SK-N-SH (cell line): ENCODE measurements around the gene ELAPOR1. TPM values are rescaled to one million over a fixed set of nuclear protein-coding genes. Genes with fewer than 3 reads are reported as not detected.

Experiments used
- EP300 ChIP-seq, 2 experiments: IDR thresholded peaks; 2 replicates each; pipeline versions ENCODE4 v1.4.0 to v1.6.1; 2012; ENCODE audit warnings: borderline replicate concordance in 1 of 2, low read depth in 1 of 2, low read length in 1 of 2
- EZH2phosphoT487 ChIP-seq: fragments of 200-600 bp; sonication (generic); IDR thresholded peaks from 2 replicates; pipeline ENCODE4 v1.6.1; 2017; ENCODE audit warnings: low read depth, mixed run types, mild to moderate bottlenecking, antibody characterized with exemption, moderate library complexity, borderline replicate concordance
- FOXJ3 ChIP-seq: sonication (generic); formaldehyde crosslinking; IDR thresholded peaks from 2 replicates; pipeline ENCODE4 v1.5.1; 2020; ENCODE audit warnings: mild to moderate bottlenecking, missing genetic modification reagents
- FOXM1 ChIP-seq: IDR thresholded peaks from 2 replicates; pipeline ENCODE4 v1.4.0; 2012; ENCODE audit warnings: low read depth, mild to moderate bottlenecking
- GABPA ChIP-seq: IDR thresholded peaks from 2 replicates; pipeline ENCODE4 v1.4.0; 2012; ENCODE audit warnings: low read depth, mild to moderate bottlenecking
- MEF2A ChIP-seq: IDR thresholded peaks from 2 replicates; pipeline ENCODE4 v1.4.0; 2012; ENCODE audit warnings: low read depth, borderline replicate concordance
- NRF1 ChIP-seq: IDR thresholded peaks from 2 replicates; pipeline ENCODE4 v1.6.1; 2012; ENCODE audit warnings: low read depth, mild to moderate bottlenecking, low read length
- RAD21 ChIP-seq: IDR thresholded peaks from 2 replicates; pipeline ENCODE4 v1.6.1; 2012; ENCODE audit warnings: mild to moderate bottlenecking, low read length
- RCOR1 ChIP-seq: fragments of 150-350 bp; IDR thresholded peaks from 2 replicates; pipeline ENCODE4 v1.6.1; 2017; ENCODE audit warnings: antibody characterized with exemption, low read length
- TAF1 ChIP-seq: IDR thresholded peaks from 2 replicates; pipeline ENCODE4 v1.6.1; 2012; ENCODE audit warnings: low read depth, mild to moderate bottlenecking, low read length, moderate library complexity, borderline replicate concordance
- YY1 ChIP-seq: IDR thresholded peaks from 2 replicates; pipeline ENCODE4 v1.4.0; 2012; ENCODE audit warnings: low read depth, mild to moderate bottlenecking
- polyA plus RNA-seq, 3 experiments: library from polyadenylated mRNA; depleted of rRNA; stranded (reverse); fragments of >200 nt; gene quantifications; 2 replicates each; pipeline ENCODE4 v1.2.3, GENCODE V29; 2012
- TF ChIP-seq, protein P1 (sequence below): IDR thresholded peaks from 2 replicates; pipeline ENCODE4 v1.4.0; 2012; ENCODE audit warnings: low read depth, borderline replicate concordance
- TF ChIP-seq, protein P2 (sequence below): IDR thresholded peaks from 2 replicates; pipeline ENCODE4 v1.6.1; 2012; ENCODE audit warnings: mild to moderate bottlenecking, low read depth, low read length, moderate library complexity
- TF ChIP-seq, protein P3 (sequence below): IDR thresholded peaks from 2 replicates; pipeline ENCODE4 v1.4.0; 2012; ENCODE audit warnings: low read depth, borderline replicate concordance
- TF ChIP-seq, protein P4 (sequence below): IDR thresholded peaks from 2 replicates; pipeline ENCODE4 v1.4.0; 2012; ENCODE audit warnings: low read depth
- TF ChIP-seq, protein P5 (sequence below): fragments of 150-350 bp; IDR thresholded peaks from 2 replicates; pipeline ENCODE4 v1.6.1; 2016; ENCODE audit warnings: mild to moderate bottlenecking, low read depth, low read length
- TF ChIP-seq, protein P6 (sequence below): fragments of 200-600 bp; sonication (generic); IDR thresholded peaks from 2 replicates; pipeline ENCODE4 v1.6.1; 2017; ENCODE audit warnings: antibody characterized with exemption, mild to moderate bottlenecking, moderate library complexity

ELAPOR1 gene
- polyA plus RNA-seq, 1 of the 3 experiments (the other 2 are of a cell fraction), result 1.2 TPM

DNA sequence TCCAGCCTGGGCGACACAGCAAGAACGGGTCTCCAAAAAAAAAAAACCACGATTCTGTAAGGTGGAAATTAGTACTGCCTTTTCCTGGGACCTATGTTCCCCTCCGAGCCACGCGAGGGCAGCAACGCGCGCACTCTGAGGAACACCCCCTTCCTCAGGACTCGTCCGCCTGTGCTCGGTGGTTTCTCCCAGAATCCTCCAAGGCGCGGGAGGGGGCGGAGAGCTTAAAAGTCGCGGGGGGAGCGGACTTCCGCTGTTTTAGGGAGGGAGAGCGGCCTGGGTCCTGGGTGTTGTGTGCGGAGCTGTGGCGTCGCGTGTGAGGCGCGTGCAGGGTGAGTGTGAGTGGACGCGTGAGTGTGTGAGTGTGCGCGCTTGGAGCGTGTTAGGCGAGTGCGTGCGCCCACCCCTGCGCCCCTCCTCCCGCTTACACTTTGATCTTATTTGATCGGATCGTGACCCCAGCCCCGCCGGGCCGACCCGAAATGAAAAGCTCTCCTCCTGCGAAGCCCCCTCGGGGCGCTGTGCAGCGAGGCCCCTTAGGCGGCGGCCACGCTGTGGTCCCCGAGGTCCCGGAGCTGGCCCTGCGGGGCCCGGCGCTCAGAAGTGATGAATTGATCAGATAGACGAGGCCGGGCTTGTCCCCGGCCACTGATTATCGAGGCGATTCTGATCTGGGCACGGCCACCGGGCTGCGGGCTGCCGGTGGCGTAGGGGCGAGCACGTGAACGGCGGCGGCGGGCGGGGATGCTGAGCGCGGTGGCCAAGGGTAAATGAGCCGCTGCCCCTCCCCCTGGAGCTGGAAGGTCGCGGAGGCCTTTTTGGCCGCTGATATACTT is 13.8 kb upstream of the ELAPOR1 start (continued):
- TF ChIP-seq RCOR1 (peak; percentile 79; the same call in 1 of the 2 replicates), FOXJ3 (peak; percentile 69; the same call in 1 of the 2 replicates), FOXM1 (no peak), GABPA (peak; percentile 78), EZH2phosphoT487 (no peak), MEF2A (no peak), TAF1 (peak; percentile 97), EP300 (IDR thresholded peaks at IDR 0.05; ENCODE audit: borderline replicate concordance in 1 of 2, low read depth in 1 of 2, low read length in 1 of 2) (peak; percentile 3 to 64; a peak in 3 of 4 replicates), YY1 (no peak), RAD21 (peak; percentile 58), NRF1 (no peak)
- TF ChIP-seq, protein P1, sequence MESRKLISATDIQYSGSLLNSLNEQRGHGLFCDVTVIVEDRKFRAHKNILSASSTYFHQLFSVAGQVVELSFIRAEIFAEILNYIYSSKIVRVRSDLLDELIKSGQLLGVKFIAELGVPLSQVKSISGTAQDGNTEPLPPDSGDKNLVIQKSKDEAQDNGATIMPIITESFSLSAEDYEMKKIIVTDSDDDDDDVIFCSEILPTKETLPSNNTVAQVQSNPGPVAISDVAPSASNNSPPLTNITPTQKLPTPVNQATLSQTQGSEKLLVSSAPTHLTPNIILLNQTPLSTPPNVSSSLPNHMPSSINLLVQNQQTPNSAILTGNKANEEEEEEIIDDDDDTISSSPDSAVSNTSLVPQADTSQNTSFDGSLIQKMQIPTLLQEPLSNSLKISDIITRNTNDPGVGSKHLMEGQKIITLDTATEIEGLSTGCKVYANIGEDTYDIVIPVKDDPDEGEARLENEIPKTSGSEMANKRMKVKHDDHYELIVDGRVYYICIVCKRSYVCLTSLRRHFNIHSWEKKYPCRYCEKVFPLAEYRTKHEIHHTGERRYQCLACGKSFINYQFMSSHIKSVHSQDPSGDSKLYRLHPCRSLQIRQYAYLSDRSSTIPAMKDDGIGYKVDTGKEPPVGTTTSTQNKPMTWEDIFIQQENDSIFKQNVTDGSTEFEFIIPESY, result peak; percentile 53; the same call in 1 of the 2 replicates
- TF ChIP-seq, protein P2, sequence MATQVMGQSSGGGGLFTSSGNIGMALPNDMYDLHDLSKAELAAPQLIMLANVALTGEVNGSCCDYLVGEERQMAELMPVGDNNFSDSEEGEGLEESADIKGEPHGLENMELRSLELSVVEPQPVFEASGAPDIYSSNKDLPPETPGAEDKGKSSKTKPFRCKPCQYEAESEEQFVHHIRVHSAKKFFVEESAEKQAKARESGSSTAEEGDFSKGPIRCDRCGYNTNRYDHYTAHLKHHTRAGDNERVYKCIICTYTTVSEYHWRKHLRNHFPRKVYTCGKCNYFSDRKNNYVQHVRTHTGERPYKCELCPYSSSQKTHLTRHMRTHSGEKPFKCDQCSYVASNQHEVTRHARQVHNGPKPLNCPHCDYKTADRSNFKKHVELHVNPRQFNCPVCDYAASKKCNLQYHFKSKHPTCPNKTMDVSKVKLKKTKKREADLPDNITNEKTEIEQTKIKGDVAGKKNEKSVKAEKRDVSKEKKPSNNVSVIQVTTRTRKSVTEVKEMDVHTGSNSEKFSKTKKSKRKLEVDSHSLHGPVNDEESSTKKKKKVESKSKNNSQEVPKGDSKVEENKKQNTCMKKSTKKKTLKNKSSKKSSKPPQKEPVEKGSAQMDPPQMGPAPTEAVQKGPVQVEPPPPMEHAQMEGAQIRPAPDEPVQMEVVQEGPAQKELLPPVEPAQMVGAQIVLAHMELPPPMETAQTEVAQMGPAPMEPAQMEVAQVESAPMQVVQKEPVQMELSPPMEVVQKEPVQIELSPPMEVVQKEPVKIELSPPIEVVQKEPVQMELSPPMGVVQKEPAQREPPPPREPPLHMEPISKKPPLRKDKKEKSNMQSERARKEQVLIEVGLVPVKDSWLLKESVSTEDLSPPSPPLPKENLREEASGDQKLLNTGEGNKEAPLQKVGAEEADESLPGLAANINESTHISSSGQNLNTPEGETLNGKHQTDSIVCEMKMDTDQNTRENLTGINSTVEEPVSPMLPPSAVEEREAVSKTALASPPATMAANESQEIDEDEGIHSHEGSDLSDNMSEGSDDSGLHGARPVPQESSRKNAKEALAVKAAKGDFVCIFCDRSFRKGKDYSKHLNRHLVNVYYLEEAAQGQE, result no peak
- TF ChIP-seq, protein P3, sequence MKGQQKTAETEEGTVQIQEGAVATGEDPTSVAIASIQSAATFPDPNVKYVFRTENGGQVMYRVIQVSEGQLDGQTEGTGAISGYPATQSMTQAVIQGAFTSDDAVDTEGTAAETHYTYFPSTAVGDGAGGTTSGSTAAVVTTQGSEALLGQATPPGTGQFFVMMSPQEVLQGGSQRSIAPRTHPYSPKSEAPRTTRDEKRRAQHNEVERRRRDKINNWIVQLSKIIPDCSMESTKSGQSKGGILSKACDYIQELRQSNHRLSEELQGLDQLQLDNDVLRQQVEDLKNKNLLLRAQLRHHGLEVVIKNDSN, result no peak
- TF ChIP-seq, protein P4, sequence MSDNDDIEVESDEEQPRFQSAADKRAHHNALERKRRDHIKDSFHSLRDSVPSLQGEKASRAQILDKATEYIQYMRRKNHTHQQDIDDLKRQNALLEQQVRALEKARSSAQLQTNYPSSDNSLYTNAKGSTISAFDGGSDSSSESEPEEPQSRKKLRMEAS, result peak; percentile 95
- TF ChIP-seq, protein P5, sequence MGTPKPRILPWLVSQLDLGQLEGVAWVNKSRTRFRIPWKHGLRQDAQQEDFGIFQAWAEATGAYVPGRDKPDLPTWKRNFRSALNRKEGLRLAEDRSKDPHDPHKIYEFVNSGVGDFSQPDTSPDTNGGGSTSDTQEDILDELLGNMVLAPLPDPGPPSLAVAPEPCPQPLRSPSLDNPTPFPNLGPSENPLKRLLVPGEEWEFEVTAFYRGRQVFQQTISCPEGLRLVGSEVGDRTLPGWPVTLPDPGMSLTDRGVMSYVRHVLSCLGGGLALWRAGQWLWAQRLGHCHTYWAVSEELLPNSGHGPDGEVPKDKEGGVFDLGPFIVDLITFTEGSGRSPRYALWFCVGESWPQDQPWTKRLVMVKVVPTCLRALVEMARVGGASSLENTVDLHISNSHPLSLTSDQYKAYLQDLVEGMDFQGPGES, result no peak
- TF ChIP-seq, protein P6, sequence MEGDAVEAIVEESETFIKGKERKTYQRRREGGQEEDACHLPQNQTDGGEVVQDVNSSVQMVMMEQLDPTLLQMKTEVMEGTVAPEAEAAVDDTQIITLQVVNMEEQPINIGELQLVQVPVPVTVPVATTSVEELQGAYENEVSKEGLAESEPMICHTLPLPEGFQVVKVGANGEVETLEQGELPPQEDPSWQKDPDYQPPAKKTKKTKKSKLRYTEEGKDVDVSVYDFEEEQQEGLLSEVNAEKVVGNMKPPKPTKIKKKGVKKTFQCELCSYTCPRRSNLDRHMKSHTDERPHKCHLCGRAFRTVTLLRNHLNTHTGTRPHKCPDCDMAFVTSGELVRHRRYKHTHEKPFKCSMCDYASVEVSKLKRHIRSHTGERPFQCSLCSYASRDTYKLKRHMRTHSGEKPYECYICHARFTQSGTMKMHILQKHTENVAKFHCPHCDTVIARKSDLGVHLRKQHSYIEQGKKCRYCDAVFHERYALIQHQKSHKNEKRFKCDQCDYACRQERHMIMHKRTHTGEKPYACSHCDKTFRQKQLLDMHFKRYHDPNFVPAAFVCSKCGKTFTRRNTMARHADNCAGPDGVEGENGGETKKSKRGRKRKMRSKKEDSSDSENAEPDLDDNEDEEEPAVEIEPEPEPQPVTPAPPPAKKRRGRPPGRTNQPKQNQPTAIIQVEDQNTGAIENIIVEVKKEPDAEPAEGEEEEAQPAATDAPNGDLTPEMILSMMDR, result peak; percentile 85
